Lower leg skin (tissue), 4 donors: ENCODE measurements around the gene OCIAD1. TPM values are rescaled to one million over a fixed set of nuclear protein-coding genes. Genes with fewer than 3 reads are reported as not detected.

Source experiments
- DNase-seq, 2 donors: peaks; one replicate each; pipeline ENCODE4 v3.0.0-alpha.2; 2019; ENCODE audit warnings: low spot score in 2 of 2
- H3K4me3 ChIP-seq: fragments of 200-600 bp; sonication (generic); 2 replicates; pipeline ENCODE4 v1.5.1; 2017; ENCODE audit warnings: mild to moderate bottlenecking, low read depth; ENCODE audit not compliant: poor library complexity, severe bottlenecking
- POLR2A ChIP-seq, 2 donors: fragments of 450-650 bp; IDR thresholded peaks; one replicate each; pipeline ENCODE4 v1.6.1; 2016 to 2017; ENCODE audit warnings: antibody characterized with exemption in 2 of 2, mild to moderate bottlenecking in 1 of 2, moderate library complexity in 1 of 2
- WGBS, 2 donors: methylation state at CpG; one replicate each; pipeline ENCODE4 v1.1.5; 2018; 5-methylcytosine and 5-hydroxymethylcytosine counted together
- intact Hi-C: fragments of 100-400 bp; cut with DNase I; formaldehyde crosslinking; loops from one replicate; pipeline ENCODE4 v1.15.0; 2023; ENCODE audit warnings: low total_unique reads
- total RNA-seq, 4 donors: library from RNA; depleted of rRNA; stranded (reverse); fragments of >200 nt; gene quantifications; one replicate each; pipeline ENCODE4 v1.1.0, GENCODE V29; 2016
- TF ChIP-seq, protein P1 (sequence below), 3 donors: fragments of 450-650 bp; IDR thresholded peaks; one replicate each; pipeline ENCODE4 v1.5.1; 2016; ENCODE audit warnings: antibody characterized with exemption in 3 of 3, mild to moderate bottlenecking in 3 of 3, moderate library complexity in 2 of 3

Gene OCIAD1
- 100 to 1,000 TPM in 2 of 4 donors, 10 to 100 TPM in 2; 65.9 to 103 (median 88.6) TPM for total RNA-seq

GRCh38 chr4:48830706-48831531, at the start of gene OCIAD1:
OCIAD1 (plus strand) TSS chr4:48831088; CDS start chr4:48832625, 1,537 bp downstream.
- TF ChIP-seq, protein P1, sequence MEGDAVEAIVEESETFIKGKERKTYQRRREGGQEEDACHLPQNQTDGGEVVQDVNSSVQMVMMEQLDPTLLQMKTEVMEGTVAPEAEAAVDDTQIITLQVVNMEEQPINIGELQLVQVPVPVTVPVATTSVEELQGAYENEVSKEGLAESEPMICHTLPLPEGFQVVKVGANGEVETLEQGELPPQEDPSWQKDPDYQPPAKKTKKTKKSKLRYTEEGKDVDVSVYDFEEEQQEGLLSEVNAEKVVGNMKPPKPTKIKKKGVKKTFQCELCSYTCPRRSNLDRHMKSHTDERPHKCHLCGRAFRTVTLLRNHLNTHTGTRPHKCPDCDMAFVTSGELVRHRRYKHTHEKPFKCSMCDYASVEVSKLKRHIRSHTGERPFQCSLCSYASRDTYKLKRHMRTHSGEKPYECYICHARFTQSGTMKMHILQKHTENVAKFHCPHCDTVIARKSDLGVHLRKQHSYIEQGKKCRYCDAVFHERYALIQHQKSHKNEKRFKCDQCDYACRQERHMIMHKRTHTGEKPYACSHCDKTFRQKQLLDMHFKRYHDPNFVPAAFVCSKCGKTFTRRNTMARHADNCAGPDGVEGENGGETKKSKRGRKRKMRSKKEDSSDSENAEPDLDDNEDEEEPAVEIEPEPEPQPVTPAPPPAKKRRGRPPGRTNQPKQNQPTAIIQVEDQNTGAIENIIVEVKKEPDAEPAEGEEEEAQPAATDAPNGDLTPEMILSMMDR (IDR thresholded peaks at IDR 0.05) = no peak
- TF ChIP-seq POLR2A (IDR thresholded peaks at IDR 0.05) = no peak
- H3K4me3 ChIP-seq = peak within 1 kb of the TSS; percentile 99
- DNase-seq = peak; percentile 98 to 99
- intact Hi-C loops = no loop called here
- WGBS, 2 donors = 1% methylated on average over 50 to 56 of the region's 56 CpGs

GRCh38 chr4:48781968-48782367, 48.9 kb upstream of the OCIAD1 start:
- H3K4me3 ChIP-seq = no peak overlapping the region
- DNase-seq = no peak
- TF ChIP-seq POLR2A (IDR thresholded peaks at IDR 0.05) = no peak
- TF ChIP-seq, protein P1 (IDR thresholded peaks at IDR 0.05) = no peak
- intact Hi-C loops = no loop called here

DNA sequence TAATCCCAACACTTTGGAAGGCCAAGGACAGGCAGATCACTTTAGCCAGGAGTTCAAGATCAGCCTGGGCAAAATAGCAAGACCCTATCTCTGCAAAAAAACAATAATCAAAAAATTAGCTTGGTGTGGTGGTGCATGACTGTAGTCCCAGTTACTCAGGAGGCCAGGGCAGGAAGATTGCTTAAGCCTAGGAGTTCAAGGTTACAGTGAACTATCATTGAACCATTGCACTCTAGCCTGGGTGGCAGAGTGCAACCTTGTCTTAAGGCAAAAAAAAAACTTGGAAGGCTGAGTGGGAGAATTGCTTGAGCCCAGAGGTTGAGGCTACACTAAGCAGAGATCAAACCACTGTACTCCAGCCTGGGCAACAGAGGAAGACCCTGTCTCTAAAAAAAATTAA, 45.6 kb upstream of the OCIAD1 start:
- no peak for DNase-seq
- no peak overlapping the region for H3K4me3 ChIP-seq
- intact Hi-C loops = no loop called here
- TF ChIP-seq POLR2A (IDR thresholded peaks at IDR 0.05) = no peak
- TF ChIP-seq, protein P1 (IDR thresholded peaks at IDR 0.05) = no peak

GRCh38 chr4:48786549-48786948, 44.3 kb upstream of the OCIAD1 start:
- 90 to 96% methylated on average over 2 of the region's 2 CpGs for WGBS, 2 donors
- no peak overlapping the region for H3K4me3 ChIP-seq
- no peak for DNase-seq
- intact Hi-C loops = no loop called here
- TF ChIP-seq, protein P1 (IDR thresholded peaks at IDR 0.05) = no peak
- no peak for TF ChIP-seq POLR2A (IDR thresholded peaks at IDR 0.05)

DNA sequence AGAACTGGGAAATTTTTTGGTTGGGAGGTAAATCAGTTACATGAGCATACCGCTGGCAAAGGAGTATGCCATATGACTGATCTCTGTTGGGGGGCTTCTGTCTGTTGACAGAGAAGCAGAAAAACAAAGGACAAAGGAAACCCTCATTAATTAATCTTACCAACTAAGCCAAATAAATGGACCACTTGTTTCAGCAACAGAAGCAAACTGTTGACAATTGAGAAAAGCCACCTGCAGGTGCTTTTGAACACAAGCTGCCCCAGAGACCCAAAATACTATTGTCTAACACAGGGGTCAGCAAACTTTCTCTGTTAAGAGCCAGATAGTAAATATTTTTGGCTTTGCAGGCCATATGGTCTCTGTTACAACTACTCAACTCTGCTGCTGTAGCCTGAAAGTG, 43.8 kb upstream of the OCIAD1 start:
- 63 to 88% methylated on average over 1 of the region's 1 CpG for WGBS, 2 donors
- DNase-seq = no peak
- H3K4me3 ChIP-seq = no peak overlapping the region
- intact Hi-C loops = no loop called here
- no peak for TF ChIP-seq POLR2A (IDR thresholded peaks at IDR 0.05)
- TF ChIP-seq, protein P1 (IDR thresholded peaks at IDR 0.05) = no peak

DNA sequence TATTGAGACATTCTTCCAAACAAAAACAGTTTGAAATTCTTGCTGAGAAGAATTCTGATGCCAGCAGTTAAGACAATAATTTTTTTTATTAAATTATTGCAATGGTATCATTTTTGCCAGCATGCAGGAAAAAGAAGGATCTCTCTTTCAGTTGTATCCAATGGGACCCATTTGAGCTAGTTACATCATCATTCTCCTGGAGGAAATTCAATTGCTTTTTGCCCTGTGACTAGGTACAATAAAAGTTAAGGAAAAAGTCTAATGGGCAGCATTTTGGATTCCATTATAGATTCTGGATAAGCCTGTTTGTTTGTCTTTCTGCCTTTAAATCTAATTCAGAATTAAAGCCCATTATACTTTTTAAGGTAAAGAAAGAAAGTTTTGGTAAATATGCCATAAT, 40.3 kb upstream of the OCIAD1 start:
- DNase-seq = no peak
- H3K4me3 ChIP-seq = no peak overlapping the region
- intact Hi-C loops = no loop called here
- no peak for TF ChIP-seq POLR2A (IDR thresholded peaks at IDR 0.05)
- TF ChIP-seq, protein P1 (IDR thresholded peaks at IDR 0.05) = no peak
